K562 (cell line): ENCODE results near the gene KLC1. TPM values are rescaled to one million over a fixed set of nuclear protein-coding genes. Genes with fewer than 3 reads are reported as not detected.

ENCODE experiments used
- CTBP1 ChIP-seq: fragments of 450-650 bp; IDR thresholded peaks from 2 replicates; pipeline ENCODE4 v1.6.1; 2016; ENCODE audit warnings: borderline replicate concordance
- DDX20 ChIP-seq: fragments of 450-650 bp; IDR thresholded peaks from 2 replicates; pipeline ENCODE4 v1.6.1; 2016; ENCODE audit warnings: missing genetic modification characterization, low read depth, mild to moderate bottlenecking, missing compliant biosample characterization, moderate library complexity
- DNMT1 ChIP-seq: fragments of 450-650 bp; IDR thresholded peaks from 2 replicates; pipeline ENCODE4 v1.6.1; 2016; ENCODE audit warnings: antibody characterized with exemption, mild to moderate bottlenecking
- NONO ChIP-seq, 2 experiments: fragments of 200-400 bp in 1 of 2; fragments of 450-650 bp in 1 of 2; formaldehyde crosslinking in 1 of 2; IDR thresholded peaks; 2 replicates each; pipeline ENCODE4 v1.6.1; 2017; ENCODE audit warnings: low read depth in 2 of 2, mild to moderate bottlenecking in 2 of 2, moderate library complexity in 2 of 2, low read length in 1 of 2
- TEAD4 ChIP-seq, 2 experiments: sonication (generic) in 1 of 2; formaldehyde crosslinking in 1 of 2; IDR thresholded peaks; 2 replicates each; pipeline versions ENCODE4 v1.6.1 to v1.8.0; 2012 to 2022; ENCODE audit warnings: borderline replicate concordance in 1 of 2, inconsistent platforms in 1 of 2, low read length in 1 of 2, mild to moderate bottlenecking in 1 of 2, missing genetic modification reagents in 1 of 2
- TRIM25 ChIP-seq: fragments of 450-650 bp; IDR thresholded peaks from 2 replicates; pipeline ENCODE4 v1.7.0; 2016; ENCODE audit warnings: borderline replicate concordance
- WHSC1 ChIP-seq: IDR thresholded peaks from one replicate; pipeline ENCODE4 v1.6.1; 2012; ENCODE audit warnings: low read length, control low read depth, inconsistent platforms
- ZNF184 ChIP-seq: sonication (generic); formaldehyde crosslinking; IDR thresholded peaks from 2 replicates; pipeline ENCODE4 v1.5.0; 2020; ENCODE audit warnings: missing genetic modification reagents
- ZNF232 ChIP-seq: sonication (generic); formaldehyde crosslinking; IDR thresholded peaks from 2 replicates; pipeline ENCODE4 v1.8.0; 2022; ENCODE audit warnings: mild to moderate bottlenecking, missing genetic modification reagents
- polyA plus RNA-seq, 8 experiments: library from polyadenylated mRNA; depleted of rRNA in 4 of 8; stranded (reverse) in 5 of 8; unstranded in 3 of 8; fragments of >200 nt; fragmentation: Nextera tagmentation in 2 of 8; fragmentation: Illumina TruSeq in 1 of 8; extraction: Ambion mirVana in 2 of 8; extraction: Trizol in 1 of 8; gene quantifications; 2 replicates each; pipeline versions ENCODE4 v1.2.1 to v1.2.3, GENCODE V29; 2011 to 2014; ENCODE audit warnings: inconsistent platforms in 1 of 8, missing spikeins in 1 of 8
- total RNA-seq, 7 experiments: library from RNA; depleted of rRNA in 6 of 7; stranded (reverse); fragments of >200 nt in 6 of 7; fragmentation: Illumina TruSeq in 2 of 7; extraction: Trizol in 2 of 7; gene quantifications; 2 replicates each; pipeline versions ENCODE4 v1.2.1 to v1.2.3, GENCODE V29; 2011 to 2021; ENCODE audit warnings: low replicate concordance in 1 of 7
- TF ChIP-seq, protein P1 (sequence below): sonication (generic); formaldehyde crosslinking; IDR thresholded peaks from 2 replicates; pipeline ENCODE4 v1.8.0; 2022; ENCODE audit warnings: mild to moderate bottlenecking, missing genetic modification reagents

Gene KLC1
- total and polyA plus RNA-seq, 9 of the 15 experiments (the other 6 are each of a cell fraction or from before 2014, with no cell fraction given) = 4.9 to 134 (median 54.8) TPM

DNA sequence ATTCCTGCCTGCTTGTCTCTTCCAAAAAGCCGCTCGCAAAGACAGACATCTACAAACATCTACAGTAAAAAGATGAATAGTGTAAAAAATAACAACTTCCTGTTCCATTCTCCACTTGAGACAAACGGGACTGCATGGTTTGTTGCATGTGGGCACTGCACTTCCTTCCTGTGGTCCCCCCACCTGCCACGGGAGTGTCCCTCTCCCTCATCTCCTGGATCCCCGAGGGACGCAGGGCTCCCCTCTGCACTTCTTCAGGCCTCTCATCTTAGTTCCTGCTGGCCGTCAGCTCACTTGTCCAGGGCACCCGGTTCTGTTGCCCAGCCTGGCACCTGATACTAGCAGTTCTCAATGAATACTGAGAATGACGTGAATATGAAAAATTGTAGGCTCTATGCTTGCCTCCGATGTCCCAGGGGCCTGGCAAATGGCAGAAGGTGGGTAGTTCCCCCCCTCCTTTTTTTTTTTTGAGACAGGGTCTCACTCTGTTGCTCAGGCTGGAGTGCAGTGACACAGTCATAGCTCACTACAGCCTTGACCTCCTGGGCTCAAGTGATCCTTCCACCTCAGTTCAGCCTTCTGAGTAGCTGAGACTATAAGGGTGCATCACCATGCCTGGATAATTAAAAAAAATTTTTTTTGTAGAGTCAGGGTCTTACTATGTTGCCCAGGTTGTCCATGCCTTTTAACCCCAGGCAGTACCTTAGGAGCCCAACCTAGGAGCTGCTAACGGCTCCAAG is 3.5 kb upstream of the KLC1 start (continued):
- TF ChIP-seq TRIM25 (no peak), TEAD4 (IDR thresholded peaks at IDR 0.05; ENCODE audit: low read length) (no peak), TEAD4 (CRISPR knock-in tag; IDR thresholded peaks at IDR 0.05; ENCODE audit: borderline replicate concordance) (no peak), WHSC1 (no peak), ZNF184 (CRISPR knock-in tag) (no peak), DDX20 (tag) (no peak), ZNF232 (no peak), DNMT1 (no peak), NONO (IDR thresholded peaks at IDR 0.05; ENCODE audit: low read depth in 2 of 2, low read length in 1 of 2) (no peak), CTBP1 (no peak)
- TF ChIP-seq, protein P1, sequence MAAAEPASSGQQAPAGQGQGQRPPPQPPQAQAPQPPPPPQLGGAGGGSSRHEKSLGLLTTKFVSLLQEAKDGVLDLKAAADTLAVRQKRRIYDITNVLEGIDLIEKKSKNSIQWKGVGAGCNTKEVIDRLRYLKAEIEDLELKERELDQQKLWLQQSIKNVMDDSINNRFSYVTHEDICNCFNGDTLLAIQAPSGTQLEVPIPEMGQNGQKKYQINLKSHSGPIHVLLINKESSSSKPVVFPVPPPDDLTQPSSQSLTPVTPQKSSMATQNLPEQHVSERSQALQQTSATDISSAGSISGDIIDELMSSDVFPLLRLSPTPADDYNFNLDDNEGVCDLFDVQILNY (CRISPR knock-in tag) = no peak
- TF ChIP-seq, all 486 proteins: peak for 0
